Activated CD8-positive, alpha-beta T cell treated with anti-CD3 and anti-CD28 coated beads for 36 hours (primary cell): Measurements from ENCODE around the gene SMOC2. TPM values are rescaled to one million over a fixed set of nuclear protein-coding genes. Genes with fewer than 3 reads are reported as not detected.

Experiments
- ATAC-seq: fragments of 200-7000 bp; cut with Tn5 transposase; one replicate; pipeline ENCODE4 v1.10.0; 2021; ENCODE audit warnings: mild to moderate bottlenecking, moderate library complexity
- CTCF ChIA-PET: fragments of 350-600 bp; sonication (Branson Sonifier 250); formaldehyde crosslinking; loops from one replicate; lab custom pipeline; 2021; ENCODE audit warnings: antibody characterized with exemption; lab: Charles Lee
- POLR2A ChIA-PET: fragments of 350-600 bp; sonication (Branson Sonifier 250); formaldehyde crosslinking; loops from one replicate; lab custom pipeline; 2021; ENCODE audit warnings: antibody characterized with exemption; lab: Charles Lee
- DNase-seq: peaks from one replicate; pipeline ENCODE4 v3.0.0-alpha.2; 2020
- H3K27ac Mint-ChIP-seq: one replicate; pipeline ENCODE4 v1.8.0; 2021; ENCODE audit warnings: mild to moderate bottlenecking, mixed read lengths
- H3K27me3 Mint-ChIP-seq: one replicate; pipeline ENCODE4 v1.8.0; 2021; ENCODE audit warnings: mixed read lengths
- H3K36me3 Mint-ChIP-seq: one replicate; pipeline ENCODE4 v1.8.0; 2021; ENCODE audit warnings: low read depth, mixed read lengths
- H3K4me1 Mint-ChIP-seq: one replicate; pipeline ENCODE4 v1.8.0; 2021; ENCODE audit warnings: low read depth, mixed read lengths
- H3K4me3 Mint-ChIP-seq: one replicate; pipeline ENCODE4 v1.8.0; 2021; ENCODE audit warnings: mild to moderate bottlenecking, moderate library complexity, mixed read lengths
- H3K9me3 Mint-ChIP-seq: one replicate; pipeline ENCODE4 v1.8.0; 2021; ENCODE audit warnings: mixed read lengths
- CTCF ChIP-seq: fragments of 200-600 bp; IDR thresholded peaks from one replicate; pipeline ENCODE4 v1.8.0; 2022; ENCODE audit warnings: antibody characterized with exemption, mild to moderate bottlenecking
- intact Hi-C: fragments of 100-400 bp; cut with micrococcal nuclease; formaldehyde crosslinking; loops from one replicate; pipeline ENCODE4 v1.10.0; 2022
- total RNA-seq, 2 experiments: library from RNA; stranded (reverse); gene quantifications; one replicate each; pipeline ENCODE4 v1.2.3, GENCODE V29; 2021

SMOC2 gene
- total RNA-seq, 2 experiments from 2014 or later = not detected

DNA sequence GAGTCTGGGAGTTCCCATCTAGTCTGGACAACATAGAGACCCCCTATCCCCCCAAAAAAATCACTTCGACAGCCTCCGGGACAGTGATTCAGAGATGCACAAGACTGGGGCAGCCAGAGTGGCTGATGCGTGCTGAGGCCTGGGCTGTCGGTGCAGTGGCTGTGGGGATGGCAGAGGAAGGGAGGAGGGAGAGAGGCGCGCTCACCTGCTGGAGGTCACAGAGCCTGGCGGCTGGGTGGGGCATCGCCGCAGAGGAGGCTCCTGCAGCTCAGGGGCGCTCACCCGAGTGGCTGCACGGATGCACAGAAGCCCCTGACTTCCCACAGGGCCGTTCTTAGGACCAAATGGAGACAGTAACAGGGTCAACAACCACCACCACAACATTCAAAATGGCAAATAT lies 182.8 kb downstream of the SMOC2 start:
- no peak for DNase-seq
- intact Hi-C loops = no loop called here
- H3K27me3 Mint-ChIP-seq = peaks cover 1% of the 10 kb centered on the region
- no peak for ATAC-seq
- ChIA-PET CTCF (no interaction called here), POLR2A (no interaction called here)
- peaks cover 7% of the 10 kb centered on the region for H3K9me3 Mint-ChIP-seq
- no peak for TF ChIP-seq CTCF
- peaks cover 6% of the 10 kb centered on the region for H3K4me1 Mint-ChIP-seq
- H3K27ac Mint-ChIP-seq = no peak overlapping the region
- H3K36me3 Mint-ChIP-seq = peaks cover 4% of the 10 kb centered on the region
- H3K4me3 Mint-ChIP-seq = no peak overlapping the region

GRCh38 chr6:168624540-168624939 lies 183.6 kb downstream of the SMOC2 start:
- intact Hi-C loops = no loop called here
- H3K36me3 Mint-ChIP-seq = peaks cover 4% of the 10 kb centered on the region
- peaks cover 1% of the 10 kb centered on the region for H3K27me3 Mint-ChIP-seq
- no peak overlapping the region for H3K4me3 Mint-ChIP-seq
- no peak overlapping the region for H3K27ac Mint-ChIP-seq
- peaks cover 7% of the 10 kb centered on the region for H3K9me3 Mint-ChIP-seq
- DNase-seq = no peak
- peaks cover 1% of the 10 kb centered on the region for H3K4me1 Mint-ChIP-seq
- ChIA-PET POLR2A (no interaction called here), CTCF (no interaction called here)
- TF ChIP-seq CTCF = no peak
- ATAC-seq = no peak

- Mint-ChIP-seq H3K36me3 (peaks cover 4% of the 10 kb centered on the region), H3K27me3 (peaks cover 1% of the 10 kb centered on the region), H3K4me1 (no peaks in the 10 kb centered on the region), H3K9me3 (peaks cover 7% of the 10 kb centered on the region), H3K27ac (no peak overlapping the region), H3K4me3 (no peak overlapping the region)
- TF ChIP-seq CTCF = no peak
- ChIA-PET POLR2A (no interaction called here), CTCF (no interaction called here)
- ATAC-seq (no peak), DNase-seq (no peak)
- intact Hi-C loops = no loop called here
Measured at GRCh38 chr6:168624948-168625347, 184.0 kb downstream of the SMOC2 start.

- Mint-ChIP-seq H3K4me1 (no peaks in the 10 kb centered on the region), H3K36me3 (peaks cover 4% of the 10 kb centered on the region), H3K9me3 (peaks cover 7% of the 10 kb centered on the region), H3K4me3 (no peak overlapping the region), H3K27ac (no peak overlapping the region), H3K27me3 (peaks cover 1% of the 10 kb centered on the region)
- ChIA-PET CTCF (no interaction called here), POLR2A (no interaction called here)
- TF ChIP-seq CTCF = no peak
- ATAC-seq (no peak), DNase-seq (no peak)
- intact Hi-C loops = no loop called here
Measured at GRCh38 chr6:168625602-168626001, 184.6 kb downstream of the SMOC2 start.

- no peak for DNase-seq
- Mint-ChIP-seq H3K27ac (no peak overlapping the region), H3K4me1 (no peaks in the 10 kb centered on the region), H3K4me3 (no peak overlapping the region), H3K36me3 (peaks cover 4% of the 10 kb centered on the region), H3K27me3 (peaks cover 1% of the 10 kb centered on the region), H3K9me3 (peaks cover 6% of the 10 kb centered on the region)
- POLR2A ChIA-PET = no interaction called here
- intact Hi-C loops = no loop called here
- CTCF ChIA-PET = no interaction called here
- no peak for TF ChIP-seq CTCF
- ATAC-seq = no peak
Measured at GRCh38 chr6:168626046-168626602, 185.1 kb downstream of the SMOC2 start.
